GM12878 (cell line): ENCODE data around the gene KLHDC1. TPM values are rescaled to one million over a fixed set of nuclear protein-coding genes. Genes with fewer than 3 reads are reported as not detected.

ENCODE experiments used
- ATAC-seq: fragments of 200-7000 bp; cut with Tn5 transposase; 3 replicates; pipeline ENCODE4 v1.9.1; 2020; ENCODE audit warnings: mild to moderate bottlenecking, moderate library complexity
- BruUV-seq: library from RNA; stranded (reverse); fragments of 400-500 nt; replicated peaks from 2 replicates; lab custom pipeline; 2021; lab: Mats Ljungman, UMichigan
- CTCF ChIA-PET: fragments of 300-600 bp; sonication (Branson Sonifier 250); formaldehyde crosslinking; extraction: SDS; loops from one replicate; lab custom pipeline; 2021; ENCODE audit warnings: inconsistent platforms; lab: Yijun Ruan, JAX
- POLR2A ChIA-PET: fragments of 350-600 bp; formaldehyde crosslinking; extraction: SDS; loops from one replicate; lab custom pipeline; 2021; ENCODE audit warnings: inconsistent platforms; lab: Charles Lee
- RAD21 ChIA-PET: fragments of 300-600 bp; sonication (Branson Sonifier 250); formaldehyde crosslinking; loops from one replicate; lab custom pipeline; 2023; ENCODE audit warnings: antibody characterized with exemption; ENCODE audit not compliant: unreplicated experiment; lab: Charles Lee
- SMC1A ChIA-PET: fragments of 300-600 bp; sonication (Branson Sonifier 250); formaldehyde crosslinking; loops from one replicate; lab custom pipeline; 2023; ENCODE audit not compliant: unreplicated experiment, uncharacterized antibody; lab: Charles Lee
- DNase-seq: peaks from one replicate; pipeline ENCODE4 v3.0.0-alpha.2; 2011; ENCODE audit warnings: low read depth, low spot score
- FAIRE-seq: peaks from 3 replicates; lab custom pipeline; 2011; peaks lifted over from hg19 to GRCh38; lab: Jason Lieb, UNC
- H2AFZ ChIP-seq: 2 replicates; pipeline ENCODE4 v1.6.0; 2011; ENCODE audit warnings: low read depth, low read length, control low read depth; ENCODE audit not compliant: control insufficient read depth
- H3K27ac ChIP-seq: 2 replicates; pipeline ENCODE4 v1.5.1; 2011; ENCODE audit warnings: control low read depth; ENCODE audit not compliant: control insufficient read depth, insufficient read depth
- H3K27me3 ChIP-seq, 2 experiments: replicated peaks in 1 of 2; 2 replicates each; pipeline versions ENCODE4 v1.6.0 to v1.6.1; 2011; ENCODE audit warnings: low read length in 1 of 2; ENCODE audit not compliant: control insufficient read depth in 2 of 2, insufficient read depth in 2 of 2
- H3K36me3 ChIP-seq, 2 experiments: 2 replicates each; pipeline ENCODE4 v1.5.1; 2011; ENCODE audit warnings: low read length in 1 of 2; ENCODE audit not compliant: control insufficient read depth in 2 of 2, insufficient read depth in 2 of 2
- H3K4me1 ChIP-seq: 2 replicates; pipeline ENCODE4 v1.6.1; 2011; ENCODE audit warnings: mild to moderate bottlenecking, low read length, moderate library complexity, mixed read lengths; ENCODE audit not compliant: control insufficient read depth, insufficient read depth
- H3K4me2 ChIP-seq: 2 replicates; pipeline ENCODE4 v1.6.0; 2011; ENCODE audit warnings: control low read depth; ENCODE audit not compliant: control insufficient read depth, insufficient read depth
- H3K4me3 ChIP-seq: fragments of 200-600 bp; sonication (generic); 2 replicates; pipeline ENCODE4 v1.5.1; 2016
- H3K79me2 ChIP-seq: 2 replicates; pipeline ENCODE4 v1.6.0; 2011; ENCODE audit warnings: low read length; ENCODE audit not compliant: control insufficient read depth, insufficient read depth
- H3K9ac ChIP-seq: 2 replicates; pipeline ENCODE4 v1.8.0; 2011; ENCODE audit warnings: low read length, control low read depth, mixed read lengths; ENCODE audit not compliant: control insufficient read depth, insufficient read depth
- H3K9me3 ChIP-seq: replicated peaks from 3 replicates; pipeline ENCODE4 v1.5.1; 2011; ENCODE audit warnings: mild to moderate bottlenecking, low read length; ENCODE audit not compliant: control insufficient read depth, insufficient read depth
- H4K20me1 ChIP-seq: 2 replicates; pipeline ENCODE4 v1.6.0; 2011; ENCODE audit not compliant: control insufficient read depth, insufficient read depth
- CHD2 ChIP-seq: IDR thresholded peaks from 2 replicates; pipeline ENCODE4 v1.6.1; 2011; ENCODE audit warnings: low read depth, low read length, improper control_type of control experiment, borderline replicate concordance
- KAT2A ChIP-seq: conservative IDR thresholded peaks from 2 replicates; pipeline ENCODE4 v1.6.1; 2011; ENCODE audit warnings: low read depth, low read length; ENCODE audit not compliant: control insufficient read depth
- MYB ChIP-seq: fragments of 150-350 bp; IDR thresholded peaks from 2 replicates; pipeline ENCODE4 v1.6.1; 2014; ENCODE audit warnings: mild to moderate bottlenecking, low read depth, low read length, borderline replicate concordance
- SIX5 ChIP-seq: IDR thresholded peaks from 2 replicates; pipeline ENCODE4 v1.6.1; 2011; ENCODE audit warnings: mild to moderate bottlenecking, low read depth, low read length, moderate library complexity; ENCODE audit not compliant: severe bottlenecking
- TAF1 ChIP-seq: IDR thresholded peaks from 2 replicates; pipeline ENCODE4 v1.6.1; 2011; ENCODE audit warnings: mild to moderate bottlenecking, low read depth, low read length, borderline replicate concordance
- TCF12 ChIP-seq: IDR thresholded peaks from 2 replicates; pipeline ENCODE4 v1.6.1; 2011; ENCODE audit warnings: low read depth, mild to moderate bottlenecking, low read length
- YY1 ChIP-seq: IDR thresholded peaks from 2 replicates; pipeline ENCODE4 v1.6.1; 2011; ENCODE audit warnings: low read depth, mild to moderate bottlenecking, low read length
- WGBS: methylation state at CpG from one replicate; pipeline ENCODE4 v1.1.6; 2016; ENCODE audit warnings: low lambda C conversion rate; ENCODE audit not compliant: insufficient replicate concordance, insufficient coverage; ENCODE audit errors: missing lambda C conversion rate; 5-methylcytosine and 5-hydroxymethylcytosine counted together
- in situ Hi-C: fragments of 300-500 bp; cut with MboI; formaldehyde crosslinking; loops from 9 replicates; pipeline ENCODE4 v1.14.3; 2018; ENCODE audit warnings: mixed read lengths
- intact Hi-C: fragments of 100-400 bp; cut with micrococcal nuclease; formaldehyde crosslinking; loops from one replicate; pipeline ENCODE4 v1.14.2; 2022; ENCODE audit not compliant: unreplicated experiment
- polyA plus RNA-seq, 11 experiments: library from polyadenylated mRNA; depleted of rRNA in 4 of 11; unstranded in 6 of 11; stranded (reverse) in 5 of 11; fragments of >200 nt; fragmentation: Nextera tagmentation in 4 of 11; fragmentation: Illumina TruSeq in 1 of 11; extraction: Ambion mirVana in 4 of 11; extraction: Trizol in 1 of 11; gene quantifications; 1 replicate in 1 of 11; 2 replicates in 10 of 11; pipeline versions ENCODE4 v1.2.1 to v1.2.3, GENCODE V29; 2011 to 2016; ENCODE audit warnings: inconsistent platforms in 2 of 11, missing spikeins in 2 of 11, low read depth in 1 of 11
- total RNA-seq, 4 experiments: library from RNA; depleted of rRNA in 3 of 4; stranded (reverse); fragments of >200 nt in 3 of 4; fragmentation: Illumina TruSeq in 1 of 4; extraction: Trizol in 1 of 4; gene quantifications; 2 replicates each; pipeline versions ENCODE4 v1.2.1 to v1.2.3, GENCODE V29; 2013 to 2021
- TF ChIP-seq, protein P1 (sequence below): fragments of 450-650 bp; IDR thresholded peaks from 2 replicates; pipeline ENCODE4 v1.6.1; 2017; ENCODE audit warnings: mild to moderate bottlenecking, moderate library complexity
- TF ChIP-seq, protein P2 (sequence below): fragments of 450-650 bp; IDR thresholded peaks from 2 replicates; pipeline ENCODE4 v1.6.1; 2017; ENCODE audit warnings: mild to moderate bottlenecking, moderate library complexity
- TF ChIP-seq, protein P3 (sequence below): fragments of 450-650 bp; IDR thresholded peaks from 2 replicates; pipeline ENCODE4 v1.6.1; 2016; ENCODE audit warnings: mild to moderate bottlenecking
- TF ChIP-seq, protein P4 (sequence below): fragments of 450-650 bp; IDR thresholded peaks from 2 replicates; pipeline ENCODE4 v1.6.1; 2018; ENCODE audit warnings: mild to moderate bottlenecking, low read depth, moderate library complexity; ENCODE audit not compliant: partially characterized antibody

The KLHDC1 gene
- total and polyA plus RNA-seq, 10 of the 15 experiments (the other 5 are each of a cell fraction or from before 2014, with no cell fraction given), result 0.22 to 0.98 (median 0.55) TPM

DNA sequence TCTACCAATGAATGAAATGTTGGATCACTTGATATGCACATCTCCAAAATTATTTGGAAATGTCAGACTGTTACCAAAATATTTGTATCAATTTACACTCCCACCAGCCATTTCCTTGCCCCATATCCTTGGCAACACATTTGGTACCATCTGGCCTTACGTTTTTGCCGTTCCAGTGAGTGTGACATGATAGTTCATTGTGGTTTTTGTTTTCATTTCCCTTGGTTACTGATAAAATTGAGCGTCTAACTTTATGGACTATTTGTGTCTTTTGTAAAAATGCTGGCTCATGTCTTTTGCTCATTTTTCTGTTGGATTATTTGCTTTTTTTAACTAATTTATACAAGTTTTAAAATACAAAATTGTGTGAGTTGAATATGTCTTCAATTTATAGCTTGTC is 11.0 kb downstream of the KLHDC1 start:
- no peaks in the 10 kb centered on the region for H3K27me3 ChIP-seq
- no peak overlapping the region for H3K4me3 ChIP-seq
- in situ Hi-C loops (no loop called here), intact Hi-C loops (no loop called here)
- RAD21 ChIA-PET, result interaction anchor here (0.7 kb wide), 1 partner anchor 1120 kb away, joined by 4 read pairs; no protein-coding TSS in a partner anchor
- H3K79me2 ChIP-seq, result no peaks in the 10 kb centered on the region
- ATAC-seq (no peak), DNase-seq (no peak), FAIRE-seq (no peak)
- no peak overlapping the region for H3K27ac ChIP-seq
- SMC1A ChIA-PET, result no interaction called here
- H3K4me1 ChIP-seq, result no peaks in the 10 kb centered on the region
- CTCF ChIA-PET, result no interaction called here
- no peaks in the 10 kb centered on the region for H3K9me3 ChIP-seq
- POLR2A ChIA-PET, result no interaction called here
- whole genome bisulfite sequencing, result 53% methylated on average over 3 of the region's 3 CpGs
- H3K36me3 ChIP-seq, result no peaks in the 10 kb centered on the region
- H3K9ac ChIP-seq, result no peak overlapping the region
- H2AFZ ChIP-seq, result no peak overlapping the region
- H4K20me1 ChIP-seq, result no peaks in the 10 kb centered on the region
- no peak overlapping the region for H3K4me2 ChIP-seq
- no TSS peak for BruUV-seq
- TF ChIP-seq YY1 (no peak), SIX5 (no peak), TCF12 (no peak), KAT2A (no peak), TAF1 (no peak), MYB (no peak), CHD2 (no peak)
- TF ChIP-seq, protein P1, sequence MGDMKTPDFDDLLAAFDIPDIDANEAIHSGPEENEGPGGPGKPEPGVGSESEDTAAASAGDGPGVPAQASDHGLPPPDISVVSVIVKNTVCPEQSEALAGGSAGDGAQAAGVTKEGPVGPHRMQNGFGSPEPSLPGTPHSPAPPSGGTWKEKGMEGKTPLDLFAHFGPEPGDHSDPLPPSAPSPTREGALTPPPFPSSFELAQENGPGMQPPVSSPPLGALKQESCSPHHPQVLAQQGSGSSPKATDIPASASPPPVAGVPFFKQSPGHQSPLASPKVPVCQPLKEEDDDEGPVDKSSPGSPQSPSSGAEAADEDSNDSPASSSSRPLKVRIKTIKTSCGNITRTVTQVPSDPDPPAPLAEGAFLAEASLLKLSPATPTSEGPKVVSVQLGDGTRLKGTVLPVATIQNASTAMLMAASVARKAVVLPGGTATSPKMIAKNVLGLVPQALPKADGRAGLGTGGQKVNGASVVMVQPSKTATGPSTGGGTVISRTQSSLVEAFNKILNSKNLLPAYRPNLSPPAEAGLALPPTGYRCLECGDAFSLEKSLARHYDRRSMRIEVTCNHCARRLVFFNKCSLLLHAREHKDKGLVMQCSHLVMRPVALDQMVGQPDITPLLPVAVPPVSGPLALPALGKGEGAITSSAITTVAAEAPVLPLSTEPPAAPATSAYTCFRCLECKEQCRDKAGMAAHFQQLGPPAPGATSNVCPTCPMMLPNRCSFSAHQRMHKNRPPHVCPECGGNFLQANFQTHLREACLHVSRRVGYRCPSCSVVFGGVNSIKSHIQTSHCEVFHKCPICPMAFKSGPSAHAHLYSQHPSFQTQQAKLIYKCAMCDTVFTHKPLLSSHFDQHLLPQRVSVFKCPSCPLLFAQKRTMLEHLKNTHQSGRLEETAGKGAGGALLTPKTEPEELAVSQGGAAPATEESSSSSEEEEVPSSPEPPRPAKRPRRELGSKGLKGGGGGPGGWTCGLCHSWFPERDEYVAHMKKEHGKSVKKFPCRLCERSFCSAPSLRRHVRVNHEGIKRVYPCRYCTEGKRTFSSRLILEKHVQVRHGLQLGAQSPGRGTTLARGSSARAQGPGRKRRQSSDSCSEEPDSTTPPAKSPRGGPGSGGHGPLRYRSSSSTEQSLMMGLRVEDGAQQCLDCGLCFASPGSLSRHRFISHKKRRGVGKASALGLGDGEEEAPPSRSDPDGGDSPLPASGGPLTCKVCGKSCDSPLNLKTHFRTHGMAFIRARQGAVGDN, result no peak
- TF ChIP-seq, protein P2, sequence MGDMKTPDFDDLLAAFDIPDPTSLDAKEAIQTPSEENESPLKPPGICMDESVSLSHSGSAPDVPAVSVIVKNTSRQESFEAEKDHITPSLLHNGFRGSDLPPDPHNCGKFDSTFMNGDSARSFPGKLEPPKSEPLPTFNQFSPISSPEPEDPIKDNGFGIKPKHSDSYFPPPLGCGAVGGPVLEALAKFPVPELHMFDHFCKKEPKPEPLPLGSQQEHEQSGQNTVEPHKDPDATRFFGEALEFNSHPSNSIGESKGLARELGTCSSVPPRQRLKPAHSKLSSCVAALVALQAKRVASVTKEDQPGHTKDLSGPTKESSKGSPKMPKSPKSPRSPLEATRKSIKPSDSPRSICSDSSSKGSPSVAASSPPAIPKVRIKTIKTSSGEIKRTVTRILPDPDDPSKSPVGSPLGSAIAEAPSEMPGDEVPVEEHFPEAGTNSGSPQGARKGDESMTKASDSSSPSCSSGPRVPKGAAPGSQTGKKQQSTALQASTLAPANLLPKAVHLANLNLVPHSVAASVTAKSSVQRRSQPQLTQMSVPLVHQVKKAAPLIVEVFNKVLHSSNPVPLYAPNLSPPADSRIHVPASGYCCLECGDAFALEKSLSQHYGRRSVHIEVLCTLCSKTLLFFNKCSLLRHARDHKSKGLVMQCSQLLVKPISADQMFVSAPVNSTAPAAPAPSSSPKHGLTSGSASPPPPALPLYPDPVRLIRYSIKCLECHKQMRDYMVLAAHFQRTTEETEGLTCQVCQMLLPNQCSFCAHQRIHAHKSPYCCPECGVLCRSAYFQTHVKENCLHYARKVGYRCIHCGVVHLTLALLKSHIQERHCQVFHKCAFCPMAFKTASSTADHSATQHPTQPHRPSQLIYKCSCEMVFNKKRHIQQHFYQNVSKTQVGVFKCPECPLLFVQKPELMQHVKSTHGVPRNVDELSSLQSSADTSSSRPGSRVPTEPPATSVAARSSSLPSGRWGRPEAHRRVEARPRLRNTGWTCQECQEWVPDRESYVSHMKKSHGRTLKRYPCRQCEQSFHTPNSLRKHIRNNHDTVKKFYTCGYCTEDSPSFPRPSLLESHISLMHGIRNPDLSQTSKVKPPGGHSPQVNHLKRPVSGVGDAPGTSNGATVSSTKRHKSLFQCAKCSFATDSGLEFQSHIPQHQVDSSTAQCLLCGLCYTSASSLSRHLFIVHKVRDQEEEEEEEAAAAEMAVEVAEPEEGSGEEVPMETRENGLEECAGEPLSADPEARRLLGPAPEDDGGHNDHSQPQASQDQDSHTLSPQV, result no peak
- TF ChIP-seq, protein P3, sequence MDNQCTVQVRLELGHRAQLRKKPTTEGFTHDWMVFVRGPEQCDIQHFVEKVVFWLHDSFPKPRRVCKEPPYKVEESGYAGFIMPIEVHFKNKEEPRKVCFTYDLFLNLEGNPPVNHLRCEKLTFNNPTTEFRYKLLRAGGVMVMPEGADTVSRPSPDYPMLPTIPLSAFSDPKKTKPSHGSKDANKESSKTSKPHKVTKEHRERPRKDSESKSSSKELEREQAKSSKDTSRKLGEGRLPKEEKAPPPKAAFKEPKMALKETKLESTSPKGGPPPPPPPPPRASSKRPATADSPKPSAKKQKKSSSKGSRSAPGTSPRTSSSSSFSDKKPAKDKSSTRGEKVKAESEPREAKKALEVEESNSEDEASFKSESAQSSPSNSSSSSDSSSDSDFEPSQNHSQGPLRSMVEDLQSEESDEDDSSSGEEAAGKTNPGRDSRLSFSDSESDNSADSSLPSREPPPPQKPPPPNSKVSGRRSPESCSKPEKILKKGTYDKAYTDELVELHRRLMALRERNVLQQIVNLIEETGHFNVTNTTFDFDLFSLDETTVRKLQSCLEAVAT, result no peak
- TF ChIP-seq, protein P4, sequence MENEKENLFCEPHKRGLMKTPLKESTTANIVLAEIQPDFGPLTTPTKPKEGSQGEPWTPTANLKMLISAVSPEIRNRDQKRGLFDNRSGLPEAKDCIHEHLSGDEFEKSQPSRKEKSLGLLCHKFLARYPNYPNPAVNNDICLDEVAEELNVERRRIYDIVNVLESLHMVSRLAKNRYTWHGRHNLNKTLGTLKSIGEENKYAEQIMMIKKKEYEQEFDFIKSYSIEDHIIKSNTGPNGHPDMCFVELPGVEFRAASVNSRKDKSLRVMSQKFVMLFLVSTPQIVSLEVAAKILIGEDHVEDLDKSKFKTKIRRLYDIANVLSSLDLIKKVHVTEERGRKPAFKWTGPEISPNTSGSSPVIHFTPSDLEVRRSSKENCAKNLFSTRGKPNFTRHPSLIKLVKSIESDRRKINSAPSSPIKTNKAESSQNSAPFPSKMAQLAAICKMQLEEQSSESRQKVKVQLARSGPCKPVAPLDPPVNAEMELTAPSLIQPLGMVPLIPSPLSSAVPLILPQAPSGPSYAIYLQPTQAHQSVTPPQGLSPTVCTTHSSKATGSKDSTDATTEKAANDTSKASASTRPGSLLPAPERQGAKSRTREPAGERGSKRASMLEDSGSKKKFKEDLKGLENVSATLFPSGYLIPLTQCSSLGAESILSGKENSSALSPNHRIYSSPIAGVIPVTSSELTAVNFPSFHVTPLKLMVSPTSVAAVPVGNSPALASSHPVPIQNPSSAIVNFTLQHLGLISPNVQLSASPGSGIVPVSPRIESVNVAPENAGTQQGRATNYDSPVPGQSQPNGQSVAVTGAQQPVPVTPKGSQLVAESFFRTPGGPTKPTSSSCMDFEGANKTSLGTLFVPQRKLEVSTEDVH, result no peak
